ENCODE results near the gene CD244.
"Not testable (repeated sequence)": the region's sequence is repeated elsewhere in the genome, so short reads cannot be mapped to it uniquely, and the experiment has no call there.

CD244 gene

GRCh38 chr1:160862203-160863060, at the start of gene CD244:
Gene CD244 (minus strand): TSS chr1:160862887. CDS start chr1:160862677, 210 bp downstream.
- no peaks in the 10 kb centered on the region for H3K4me1 ChIP-seq (ENCODE audit: control insufficient read depth, insufficient read depth, low read length)
- no peak within 1 kb of the TSS for H3K27ac ChIP-seq (ENCODE audit: low read depth, low read length)
- peak within 1 kb of the TSS; percentile 32 for H3K4me3 ChIP-seq (ENCODE audit: low read length)
- no peak within 1 kb of the TSS for H3K9ac ChIP-seq (ENCODE audit: low read length)
- H3K27me3 ChIP-seq (ENCODE audit: control insufficient read depth, insufficient read depth, low read length), result no peaks in the 10 kb centered on the region
- no peaks in the 10 kb centered on the region for H3K36me3 ChIP-seq (ENCODE audit: control insufficient read depth, insufficient read depth, low read length)

- H3K4me1 ChIP-seq (ENCODE audit: control insufficient read depth, insufficient read depth, low read length), result no peaks in the 10 kb centered on the region
- no peak overlapping the region for H3K4me3 ChIP-seq (ENCODE audit: low read length)
- H3K27me3 ChIP-seq (ENCODE audit: control insufficient read depth, insufficient read depth, low read length), result no peaks in the 10 kb centered on the region
- no peaks in the 10 kb centered on the region for H3K36me3 ChIP-seq (ENCODE audit: control insufficient read depth, insufficient read depth, low read length)
- H3K27ac ChIP-seq (ENCODE audit: low read depth, low read length), result no peak overlapping the region
- H3K9ac ChIP-seq (ENCODE audit: low read length), result no peak overlapping the region
These were observed 49.2 kb upstream of the CD244 start for GRCh38 chr1:160911925-160912324.

- H3K27ac ChIP-seq (ENCODE audit: low read depth, low read length), result no peak overlapping the region
- no peaks in the 10 kb centered on the region for H3K36me3 ChIP-seq (ENCODE audit: control insufficient read depth, insufficient read depth, low read length)
These were observed 48.8 kb upstream of the CD244 start for GRCh38 chr1:160911441-160911840.

GRCh38 chr1:160910170-160910750, 47.6 kb upstream of the CD244 start:
- no peaks in the 10 kb centered on the region for H3K4me1 ChIP-seq (ENCODE audit: control insufficient read depth, insufficient read depth, low read length)
- no peaks in the 10 kb centered on the region for H3K36me3 ChIP-seq (ENCODE audit: control insufficient read depth, insufficient read depth, low read length)
- no peaks in the 10 kb centered on the region for H3K27me3 ChIP-seq (ENCODE audit: control insufficient read depth, insufficient read depth, low read length)
- H3K4me3 ChIP-seq (ENCODE audit: low read length), result no peak overlapping the region
- H3K9ac ChIP-seq (ENCODE audit: low read length), result no peak overlapping the region
- no peak overlapping the region for H3K27ac ChIP-seq (ENCODE audit: low read depth, low read length)

More at GRCh38 chr1:160911441-160911840, 48.8 kb upstream of the CD244 start:
- no peak overlapping the region for H3K4me3 ChIP-seq (ENCODE audit: low read length)
- no peaks in the 10 kb centered on the region for H3K27me3 ChIP-seq (ENCODE audit: control insufficient read depth, insufficient read depth, low read length)
- H3K4me1 ChIP-seq (ENCODE audit: control insufficient read depth, insufficient read depth, low read length), result no peaks in the 10 kb centered on the region
- H3K9ac ChIP-seq (ENCODE audit: low read length), result no peak overlapping the region

GRCh38 chr1:160907976-160908375, 45.3 kb upstream of the CD244 start:
- no peak overlapping the region for H3K27ac ChIP-seq (ENCODE audit: low read depth, low read length)
- H3K4me3 ChIP-seq (ENCODE audit: low read length), result no peak overlapping the region
- H3K27me3 ChIP-seq (ENCODE audit: control insufficient read depth, insufficient read depth, low read length), result no peaks in the 10 kb centered on the region
- H3K9ac ChIP-seq (ENCODE audit: low read length), result no peak overlapping the region
- no peaks in the 10 kb centered on the region for H3K36me3 ChIP-seq (ENCODE audit: control insufficient read depth, insufficient read depth, low read length)
- H3K4me1 ChIP-seq (ENCODE audit: control insufficient read depth, insufficient read depth, low read length), result no peaks in the 10 kb centered on the region

GRCh38 chr1:160905617-160905989, 42.9 kb upstream of the CD244 start:
- H3K4me1 ChIP-seq (ENCODE audit: control insufficient read depth, insufficient read depth, low read length), result no peaks in the 10 kb centered on the region
- H3K9ac ChIP-seq (ENCODE audit: low read length), result no peak overlapping the region
- no peaks in the 10 kb centered on the region for H3K36me3 ChIP-seq (ENCODE audit: control insufficient read depth, insufficient read depth, low read length)
- no peaks in the 10 kb centered on the region for H3K27me3 ChIP-seq (ENCODE audit: control insufficient read depth, insufficient read depth, low read length)
- H3K4me3 ChIP-seq (ENCODE audit: low read length), result no peak overlapping the region
- no peak overlapping the region for H3K27ac ChIP-seq (ENCODE audit: low read depth, low read length)

GRCh38 chr1:160904783-160905616, 42.3 kb upstream of the CD244 start:
- Histone ChIP-seq H3K27ac (ENCODE audit: low read depth, low read length) (no peak overlapping the region), H3K4me3 (ENCODE audit: low read length) (no peak overlapping the region), H3K27me3 (ENCODE audit: control insufficient read depth, insufficient read depth, low read length) (no peaks in the 10 kb centered on the region), H3K36me3 (ENCODE audit: control insufficient read depth, insufficient read depth, low read length) (no peaks in the 10 kb centered on the region), H3K4me1 (ENCODE audit: control insufficient read depth, insufficient read depth, low read length) (no peaks in the 10 kb centered on the region), H3K9ac (ENCODE audit: low read length) (no peak overlapping the region)

GRCh38 chr1:160902251-160902650, 39.6 kb upstream of the CD244 start:
- H3K4me1 ChIP-seq (ENCODE audit: control insufficient read depth, insufficient read depth, low read length); H3K36me3 ChIP-seq (ENCODE audit: control insufficient read depth, insufficient read depth, low read length): not testable (repeated sequence)

GRCh38 chr1:160901768-160902167, 39.1 kb upstream of the CD244 start:
- Histone ChIP-seq H3K4me1 (ENCODE audit: control insufficient read depth, insufficient read depth, low read length) (no peaks in the 10 kb centered on the region), H3K27ac (ENCODE audit: low read depth, low read length) (no peak overlapping the region), H3K4me3 (ENCODE audit: low read length) (no peak overlapping the region)

More at GRCh38 chr1:160902251-160902650, 39.6 kb upstream of the CD244 start:
- H3K27ac ChIP-seq (ENCODE audit: low read depth, low read length); H3K9ac ChIP-seq (ENCODE audit: low read length); H3K4me3 ChIP-seq (ENCODE audit: low read length); H3K27me3 ChIP-seq (ENCODE audit: control insufficient read depth, insufficient read depth, low read length): not testable (repeated sequence)

GRCh38 chr1:160900683-160901082, 38.0 kb upstream of the CD244 start:
- not testable (repeated sequence) for H3K27ac ChIP-seq (ENCODE audit: low read depth, low read length); H3K9ac ChIP-seq (ENCODE audit: low read length); H3K4me1 ChIP-seq (ENCODE audit: control insufficient read depth, insufficient read depth, low read length)

More at GRCh38 chr1:160901768-160902167, 39.1 kb upstream of the CD244 start:
- Histone ChIP-seq H3K36me3 (ENCODE audit: control insufficient read depth, insufficient read depth, low read length) (no peaks in the 10 kb centered on the region), H3K27me3 (ENCODE audit: control insufficient read depth, insufficient read depth, low read length) (no peaks in the 10 kb centered on the region), H3K9ac (ENCODE audit: low read length) (no peak overlapping the region)

GRCh38 chr1:160894368-160895135, 31.9 kb upstream of the CD244 start:
- H3K27me3 ChIP-seq (ENCODE audit: control insufficient read depth, insufficient read depth, low read length); H3K4me1 ChIP-seq (ENCODE audit: control insufficient read depth, insufficient read depth, low read length); H3K27ac ChIP-seq (ENCODE audit: low read depth, low read length); H3K4me3 ChIP-seq (ENCODE audit: low read length); H3K9ac ChIP-seq (ENCODE audit: low read length); H3K36me3 ChIP-seq (ENCODE audit: control insufficient read depth, insufficient read depth, low read length): not testable (repeated sequence)

More at GRCh38 chr1:160900683-160901082, 38.0 kb upstream of the CD244 start:
- H3K4me3 ChIP-seq (ENCODE audit: low read length); H3K36me3 ChIP-seq (ENCODE audit: control insufficient read depth, insufficient read depth, low read length); H3K27me3 ChIP-seq (ENCODE audit: control insufficient read depth, insufficient read depth, low read length): not testable (repeated sequence)

- Histone ChIP-seq H3K4me1 (ENCODE audit: control insufficient read depth, insufficient read depth, low read length) (no peaks in the 10 kb centered on the region), H3K27me3 (ENCODE audit: control insufficient read depth, insufficient read depth, low read length) (no peaks in the 10 kb centered on the region), H3K27ac (ENCODE audit: low read depth, low read length) (no peak overlapping the region), H3K4me3 (ENCODE audit: low read length) (no peak overlapping the region), H3K9ac (ENCODE audit: low read length) (no peak overlapping the region), H3K36me3 (ENCODE audit: control insufficient read depth, insufficient read depth, low read length) (no peaks in the 10 kb centered on the region)
These were observed 28.8 kb upstream of the CD244 start for GRCh38 chr1:160891474-160891873.

Data from rectal smooth muscle tissue (tissue), 1 donor.